H9 (cell line): ENCODE results near the gene ASXL1. TPM values are rescaled to one million over a fixed set of nuclear protein-coding genes. Genes with fewer than 3 reads are reported as not detected.

Experiments
- DNase-seq: peaks from one replicate; pipeline ENCODE4 v3.0.0-alpha.2; 2017
- H2AFZ ChIP-seq: one replicate; pipeline ENCODE4 v1.6.1; 2013; ENCODE audit warnings: mild to moderate bottlenecking, low read length, control low read depth, moderate library complexity
- H2AK5ac ChIP-seq: 2 replicates; pipeline ENCODE4 v1.6.1; 2013; ENCODE audit warnings: low read length, control low read depth, mixed read lengths; ENCODE audit not compliant: insufficient read length
- H2BK120ac ChIP-seq: one replicate; pipeline ENCODE4 v1.6.1; 2013; ENCODE audit warnings: low read depth, mild to moderate bottlenecking, low read length, control low read depth, inconsistent platforms; ENCODE audit not compliant: poor library complexity, severe bottlenecking
- H2BK12ac ChIP-seq: 2 replicates; pipeline ENCODE4 v1.6.1; 2013; ENCODE audit warnings: low read length, control low read depth, mixed read lengths, low read depth; ENCODE audit not compliant: insufficient read length
- H2BK15ac ChIP-seq: 2 replicates; pipeline ENCODE4 v1.6.1; 2013; ENCODE audit warnings: low read depth, low read length, control low read depth
- H2BK20ac ChIP-seq: one replicate; pipeline ENCODE4 v1.6.1; 2013; ENCODE audit warnings: low read depth, mild to moderate bottlenecking, low read length, control low read depth, inconsistent platforms; ENCODE audit not compliant: poor library complexity, severe bottlenecking
- H2BK5ac ChIP-seq: 2 replicates; pipeline ENCODE4 v1.6.1; 2013; ENCODE audit warnings: low read length, control low read depth, mixed read lengths; ENCODE audit not compliant: insufficient read length
- H3K14ac ChIP-seq: 2 replicates; pipeline ENCODE4 v1.6.1; 2013; ENCODE audit warnings: low read length, control low read depth; ENCODE audit not compliant: insufficient read depth
- H3K18ac ChIP-seq: 2 replicates; pipeline ENCODE4 v1.6.1; 2013; ENCODE audit warnings: low read depth, mild to moderate bottlenecking, mixed read lengths, low read length, control low read depth; ENCODE audit not compliant: insufficient read length
- H3K23ac ChIP-seq: 2 replicates; pipeline ENCODE4 v1.6.1; 2013; ENCODE audit warnings: low read length, control low read depth, mixed read lengths, low read depth; ENCODE audit not compliant: insufficient read length
- H3K23me2 ChIP-seq: 2 replicates; pipeline ENCODE4 v1.6.1; 2013; ENCODE audit warnings: low read depth, mild to moderate bottlenecking, mixed read lengths, low read length, control low read depth; ENCODE audit not compliant: insufficient read length, poor library complexity, severe bottlenecking
- H3K27ac ChIP-seq: 2 replicates; pipeline ENCODE4 v1.5.1; 2013; ENCODE audit warnings: low read length, control low read depth, mixed read lengths, low read depth; ENCODE audit not compliant: insufficient read length
- H3K27me3 ChIP-seq: 2 replicates; pipeline ENCODE4 v1.6.1; 2013; ENCODE audit warnings: low read length, control low read depth, inconsistent platforms; ENCODE audit not compliant: insufficient read depth
- H3K4ac ChIP-seq: 2 replicates; pipeline ENCODE4 v1.6.1; 2013; ENCODE audit warnings: low read depth, mild to moderate bottlenecking, control low read depth, inconsistent platforms, low read length, moderate library complexity
- H3K4me1 ChIP-seq: 2 replicates; pipeline ENCODE4 v1.6.1; 2013; ENCODE audit warnings: low read length, control low read depth, inconsistent platforms; ENCODE audit not compliant: insufficient read depth
- H3K4me2 ChIP-seq: 2 replicates; pipeline ENCODE4 v1.6.1; 2013; ENCODE audit warnings: low read length, control low read depth, mixed read lengths; ENCODE audit not compliant: insufficient read length, insufficient read depth
- H3K56ac ChIP-seq: 2 replicates; pipeline ENCODE4 v1.6.1; 2013; ENCODE audit warnings: low read depth, mild to moderate bottlenecking, mixed read lengths, low read length, control low read depth; ENCODE audit not compliant: insufficient read length
- H3K79me1 ChIP-seq: 2 replicates; pipeline ENCODE4 v1.6.1; 2013; ENCODE audit warnings: low read depth, mild to moderate bottlenecking, moderate library complexity, low read length, control low read depth, inconsistent platforms; ENCODE audit not compliant: insufficient read depth, poor library complexity, severe bottlenecking
- H3K79me2 ChIP-seq: 2 replicates; pipeline ENCODE4 v1.6.1; 2013; ENCODE audit warnings: low read length, control low read depth, inconsistent platforms; ENCODE audit not compliant: insufficient read depth
- H3K9ac ChIP-seq: 2 replicates; pipeline ENCODE4 v1.6.1; 2013; ENCODE audit warnings: low read length, control low read depth, mixed read lengths; ENCODE audit not compliant: insufficient read length; ENCODE audit errors: extremely low read depth
- H3K9me3 ChIP-seq: one replicate; pipeline ENCODE4 v1.6.1; 2013; ENCODE audit warnings: low read depth, low read length, inconsistent platforms; ENCODE audit not compliant: control insufficient read depth
- H3T11ph ChIP-seq: one replicate; pipeline ENCODE4 v1.6.1; 2013; ENCODE audit warnings: mild to moderate bottlenecking, low read length, control low read depth, inconsistent platforms
- H4K20me1 ChIP-seq: one replicate; pipeline ENCODE4 v1.6.1; 2013; ENCODE audit not compliant: control insufficient read depth, insufficient read length, insufficient read depth
- H4K5ac ChIP-seq: 2 replicates; pipeline ENCODE4 v1.6.1; 2013; ENCODE audit warnings: low read depth, mild to moderate bottlenecking, mixed read lengths, low read length, control low read depth; ENCODE audit not compliant: insufficient read length
- H4K8ac ChIP-seq: replicated peaks from 2 replicates; pipeline ENCODE4 v1.6.1; 2013; ENCODE audit warnings: low read length, control low read depth, mixed read lengths, low read depth; ENCODE audit not compliant: insufficient read length
- H4K91ac ChIP-seq: 2 replicates; pipeline ENCODE4 v1.6.1; 2013; ENCODE audit warnings: low read depth, mild to moderate bottlenecking, moderate library complexity, mixed read lengths, low read length, control low read depth; ENCODE audit not compliant: insufficient read length
- H3K27ac Mint-ChIP-seq, 3 experiments: 2 replicates in 2 of 3; 3 replicates in 1 of 3; pipeline ENCODE4 v1.8.0; 2020 to 2021; ENCODE audit warnings: mixed read lengths in 3 of 3, mild to moderate bottlenecking in 1 of 3, moderate library complexity in 1 of 3
- H3K27me3 Mint-ChIP-seq: 2 replicates; pipeline ENCODE4 v1.8.0; 2021; ENCODE audit warnings: low read depth, mild to moderate bottlenecking, moderate library complexity, mixed read lengths
- H3K36me3 Mint-ChIP-seq, 3 experiments: 2 replicates in 2 of 3; 3 replicates in 1 of 3; pipeline ENCODE4 v1.8.0; 2020 to 2021; ENCODE audit warnings: low read depth in 3 of 3, mixed read lengths in 3 of 3; ENCODE audit not compliant: insufficient read depth in 1 of 3
- H3K4me1 Mint-ChIP-seq, 2 experiments: 2 replicates each; pipeline ENCODE4 v1.8.0; 2020; ENCODE audit warnings: mixed read lengths in 2 of 2
- H3K4me3 Mint-ChIP-seq, 2 experiments: 2 replicates in 1 of 2; 3 replicates in 1 of 2; pipeline ENCODE4 v1.8.0; 2020 to 2021; ENCODE audit warnings: mild to moderate bottlenecking in 2 of 2, mixed read lengths in 2 of 2, moderate library complexity in 1 of 2
- H3K9me3 Mint-ChIP-seq, 2 experiments: 2 replicates in 1 of 2; 3 replicates in 1 of 2; pipeline ENCODE4 v1.8.0; 2020; ENCODE audit warnings: mild to moderate bottlenecking in 2 of 2, mixed read lengths in 2 of 2, moderate library complexity in 1 of 2
- WGBS: extraction: QIAGEN DNeasy Blood & Tissue Kit; methylation state at CpG from one replicate; pipeline ENCODE4 v1.1.7; 2013; ENCODE audit warnings: missing lambda C conversion rate, low lambda C conversion rate, mixed read lengths; ENCODE audit not compliant: insufficient read length; ENCODE audit errors: extremely low coverage; 5-methylcytosine and 5-hydroxymethylcytosine counted together
- total RNA-seq: library from RNA; stranded (reverse); gene quantifications from 2 replicates; pipeline ENCODE4 v1.2.1, GENCODE V29; 2021
- TF ChIP-seq, protein P1 (sequence below): fragments of 200-600 bp; sonication (generic); conservative IDR thresholded peaks from 3 replicates; pipeline ENCODE4 v1.8.0; 2021; ENCODE audit warnings: antibody characterized with exemption, mild to moderate bottlenecking

Gene ASXL1
- total RNA-seq, 1 experiment from 2014 or later: 39.5 TPM

DNA sequence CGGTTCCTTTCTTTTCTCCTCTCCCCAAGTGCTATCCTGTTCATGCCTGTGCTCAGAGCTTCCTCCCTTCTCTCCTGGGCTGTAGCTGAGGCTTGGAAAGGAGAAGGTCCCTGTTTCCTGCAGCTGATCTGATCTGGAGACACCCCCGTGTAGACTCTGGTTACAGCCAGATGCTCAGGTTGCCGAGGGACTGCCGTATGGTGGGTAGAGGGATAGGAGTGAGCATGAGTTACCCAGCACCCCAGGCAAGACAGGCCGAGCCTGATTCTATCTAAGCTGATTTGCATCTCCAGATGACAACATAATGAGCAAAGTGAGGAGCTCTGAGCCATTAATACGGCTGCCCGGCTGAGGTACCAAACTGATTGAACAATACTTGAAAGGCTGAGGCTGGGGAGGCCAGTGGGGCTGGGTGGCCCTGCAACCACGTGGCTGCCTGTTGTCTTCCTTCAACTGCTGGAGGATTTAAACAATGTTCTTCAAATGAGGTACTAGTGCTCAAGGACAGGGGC is 91.8 kb downstream of the ASXL1 start:
- Histone ChIP-seq H3K9me3 (no peaks in the 10 kb centered on the region), H4K5ac (no peak overlapping the region), H3K4me2 (no peak overlapping the region), H3K23me2 (no peaks in the 10 kb centered on the region), H4K91ac (no peak overlapping the region), H3K79me2 (no peaks in the 10 kb centered on the region), H2BK5ac (no peak overlapping the region), H3K18ac (no peak overlapping the region), H3K27ac (no peak overlapping the region), H2BK15ac (no peak overlapping the region), H2AFZ (no peak overlapping the region), H2BK120ac (no peak overlapping the region), H3K4me1 (no peaks in the 10 kb centered on the region), H3K4ac (no peak overlapping the region), H3K56ac (no peak overlapping the region), H2AK5ac (no peak overlapping the region), H3K27me3 (no peaks in the 10 kb centered on the region), H3K23ac (no peak overlapping the region), H4K20me1 (no peaks in the 10 kb centered on the region), H3K14ac (no peak overlapping the region), H3K79me1 (no peaks in the 10 kb centered on the region), H4K8ac (no peak overlapping the region), H2BK20ac (no peak overlapping the region), H2BK12ac (no peak overlapping the region), H3T11ph (no peak overlapping the region), H3K9ac (no peak overlapping the region)
- Mint-ChIP-seq H3K27me3 (no peaks in the 10 kb centered on the region), H3K27ac (no peak overlapping the region; a peak in 2 of 7 replicates), H3K9me3 (no peaks in the 10 kb centered on the region), H3K36me3 (peaks cover 23 to 78% (median 64%) of the 10 kb centered on the region in 3 experiments; a peak in 6 of 7 replicates), H3K4me3 (no peak overlapping the region), H3K4me1 (peaks cover 7 to 8% of the 10 kb centered on the region in 2 experiments)
- TF ChIP-seq, protein P1, sequence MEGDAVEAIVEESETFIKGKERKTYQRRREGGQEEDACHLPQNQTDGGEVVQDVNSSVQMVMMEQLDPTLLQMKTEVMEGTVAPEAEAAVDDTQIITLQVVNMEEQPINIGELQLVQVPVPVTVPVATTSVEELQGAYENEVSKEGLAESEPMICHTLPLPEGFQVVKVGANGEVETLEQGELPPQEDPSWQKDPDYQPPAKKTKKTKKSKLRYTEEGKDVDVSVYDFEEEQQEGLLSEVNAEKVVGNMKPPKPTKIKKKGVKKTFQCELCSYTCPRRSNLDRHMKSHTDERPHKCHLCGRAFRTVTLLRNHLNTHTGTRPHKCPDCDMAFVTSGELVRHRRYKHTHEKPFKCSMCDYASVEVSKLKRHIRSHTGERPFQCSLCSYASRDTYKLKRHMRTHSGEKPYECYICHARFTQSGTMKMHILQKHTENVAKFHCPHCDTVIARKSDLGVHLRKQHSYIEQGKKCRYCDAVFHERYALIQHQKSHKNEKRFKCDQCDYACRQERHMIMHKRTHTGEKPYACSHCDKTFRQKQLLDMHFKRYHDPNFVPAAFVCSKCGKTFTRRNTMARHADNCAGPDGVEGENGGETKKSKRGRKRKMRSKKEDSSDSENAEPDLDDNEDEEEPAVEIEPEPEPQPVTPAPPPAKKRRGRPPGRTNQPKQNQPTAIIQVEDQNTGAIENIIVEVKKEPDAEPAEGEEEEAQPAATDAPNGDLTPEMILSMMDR: no peak
- WGBS: no CpG with 5 or more reads among the region's 8 CpGs
- no peak for DNase-seq
